Activated CD4-positive, alpha-beta T cell treated with anti-CD3 and anti-CD28 coated beads, Interleukin-2, amount 10 ng/mL, durations not matched to agents 24 days and 14 days (primary cell): ENCODE results near the gene SPPL2C. TPM values are rescaled to one million over a fixed set of nuclear protein-coding genes. Genes with fewer than 3 reads are reported as not detected.
A peak's percentile ranks its signal among the peaks of the same experiment; 100 is the strongest.
"Not testable (repeated sequence)": the region's sequence is repeated elsewhere in the genome, so short reads cannot be mapped to it uniquely, and the experiment has no call there.

ENCODE experiments used
- DNase-seq: peaks from one replicate; pipeline ENCODE4 v3.0.0; 2022
- H3K27ac Mint-ChIP-seq: one replicate; pipeline ENCODE4 v1.8.0; 2022; ENCODE audit warnings: mild to moderate bottlenecking, mixed read lengths
- H3K27me3 Mint-ChIP-seq: one replicate; pipeline ENCODE4 v1.8.0; 2022; ENCODE audit warnings: mixed read lengths
- H3K36me3 Mint-ChIP-seq: one replicate; pipeline ENCODE4 v1.8.0; 2022; ENCODE audit warnings: low read depth, mild to moderate bottlenecking, mixed read lengths
- H3K4me1 Mint-ChIP-seq: one replicate; pipeline ENCODE4 v1.8.0; 2021; ENCODE audit warnings: mixed read lengths
- H3K4me3 Mint-ChIP-seq: one replicate; pipeline ENCODE4 v1.8.0; 2022; ENCODE audit warnings: mild to moderate bottlenecking, moderate library complexity, mixed read lengths
- H3K9me3 Mint-ChIP-seq: one replicate; pipeline ENCODE4 v1.8.0; 2021; ENCODE audit warnings: mixed read lengths
- intact Hi-C: fragments of 100-400 bp; cut with micrococcal nuclease; formaldehyde crosslinking; loops from one replicate; pipeline ENCODE4 v1.15.1; 2023
- total RNA-seq: library from RNA; stranded (reverse); gene quantifications from 2 replicates; pipeline ENCODE4 v1.2.3, GENCODE V29; 2022

SPPL2C gene
- total RNA-seq, 1 donor from 2014 or later: not detected

GRCh38 chr17:45850011-45850410, 5.3 kb downstream of the SPPL2C start:
- H3K4me3 Mint-ChIP-seq: no peak overlapping the region

GRCh38 chr17:45850468-45850867, 5.8 kb downstream of the SPPL2C start:
- Mint-ChIP-seq H3K27me3 (peaks cover 11% of the 10 kb centered on the region), H3K36me3 (no peaks in the 10 kb centered on the region), H3K27ac (no peak overlapping the region), H3K9me3 (no peaks in the 10 kb centered on the region), H3K4me3 (no peak overlapping the region), H3K4me1 (peaks cover 4% of the 10 kb centered on the region)
- no peak for DNase-seq
- intact Hi-C loops: no loop called here

More at GRCh38 chr17:45850011-45850410, 5.3 kb downstream of the SPPL2C start:
- H3K27me3 Mint-ChIP-seq: peaks cover 11% of the 10 kb centered on the region
- intact Hi-C loops: no loop called here
- H3K9me3 Mint-ChIP-seq: no peaks in the 10 kb centered on the region
- DNase-seq: no peak
- H3K4me1 Mint-ChIP-seq: peaks cover 4% of the 10 kb centered on the region
- no peaks in the 10 kb centered on the region for H3K36me3 Mint-ChIP-seq
- no peak overlapping the region for H3K27ac Mint-ChIP-seq

- Mint-ChIP-seq H3K27ac (no peak overlapping the region), H3K36me3 (no peaks in the 10 kb centered on the region), H3K9me3 (no peaks in the 10 kb centered on the region), H3K4me1 (peaks cover 4% of the 10 kb centered on the region), H3K4me3 (no peak overlapping the region), H3K27me3 (peaks cover 13% of the 10 kb centered on the region)
- intact Hi-C loops: no loop called here
- DNase-seq: no peak
These were observed 6.3 kb downstream of the SPPL2C start for GRCh38 chr17:45851022-45851421.

GRCh38 chr17:45851464-45851863, 6.8 kb downstream of the SPPL2C start:
- Mint-ChIP-seq H3K36me3 (no peaks in the 10 kb centered on the region), H3K27ac (no peak overlapping the region), H3K27me3 (peaks cover 13% of the 10 kb centered on the region), H3K4me3 (no peak overlapping the region), H3K9me3 (no peaks in the 10 kb centered on the region), H3K4me1 (peaks cover 4% of the 10 kb centered on the region)
- intact Hi-C loops: no loop called here
- DNase-seq: no peak

GRCh38 chr17:45851873-45852272, 7.2 kb downstream of the SPPL2C start:
- Mint-ChIP-seq H3K27ac (no peak overlapping the region), H3K9me3 (no peaks in the 10 kb centered on the region), H3K4me3 (no peak overlapping the region), H3K36me3 (no peaks in the 10 kb centered on the region), H3K27me3 (peaks cover 13% of the 10 kb centered on the region), H3K4me1 (peaks cover 4% of the 10 kb centered on the region)
- no peak for DNase-seq
- intact Hi-C loops: no loop called here

GRCh38 chr17:45852535-45853297, 8.0 kb downstream of the SPPL2C start:
- no peaks in the 10 kb centered on the region for H3K36me3 Mint-ChIP-seq
- DNase-seq: peak; percentile 87
- intact Hi-C loops: no loop called here
- H3K4me1 Mint-ChIP-seq: peaks cover 4% of the 10 kb centered on the region
- H3K27me3 Mint-ChIP-seq: peaks cover 13% of the 10 kb centered on the region
- no peaks in the 10 kb centered on the region for H3K9me3 Mint-ChIP-seq
- H3K4me3 Mint-ChIP-seq: no peak overlapping the region
- no peak overlapping the region for H3K27ac Mint-ChIP-seq

- Mint-ChIP-seq H3K27me3 (peaks cover 15% of the 10 kb centered on the region), H3K27ac (no peak overlapping the region), H3K36me3 (no peaks in the 10 kb centered on the region), H3K9me3 (no peaks in the 10 kb centered on the region), H3K4me3 (no peak overlapping the region), H3K4me1 (peaks cover 4% of the 10 kb centered on the region)
- intact Hi-C loops: no loop called here
- DNase-seq: no peak
These were observed 9.5 kb downstream of the SPPL2C start for GRCh38 chr17:45854209-45854608.

- H3K36me3 Mint-ChIP-seq: no peaks in the 10 kb centered on the region
- no peak overlapping the region for H3K4me3 Mint-ChIP-seq
- H3K27ac Mint-ChIP-seq: no peak overlapping the region
- DNase-seq: no peak
- H3K27me3 Mint-ChIP-seq: peaks cover 19% of the 10 kb centered on the region
- peaks cover 4% of the 10 kb centered on the region for H3K4me1 Mint-ChIP-seq
- intact Hi-C loops: no loop called here
- no peaks in the 10 kb centered on the region for H3K9me3 Mint-ChIP-seq
These were observed 11.1 kb downstream of the SPPL2C start for GRCh38 chr17:45855691-45856336.

- H3K27ac Mint-ChIP-seq: no peak overlapping the region
- peaks cover 12% of the 10 kb centered on the region for H3K27me3 Mint-ChIP-seq
- intact Hi-C loops: no loop called here
- H3K4me3 Mint-ChIP-seq: no peak overlapping the region
- DNase-seq: no peak
- no peaks in the 10 kb centered on the region for H3K36me3 Mint-ChIP-seq
- no peaks in the 10 kb centered on the region for H3K4me1 Mint-ChIP-seq
- H3K9me3 Mint-ChIP-seq: no peaks in the 10 kb centered on the region
These were observed 13.5 kb downstream of the SPPL2C start for GRCh38 chr17:45857977-45858708.

- DNase-seq: no peak
- Mint-ChIP-seq H3K27me3 (peaks cover 17% of the 10 kb centered on the region), H3K27ac (no peak overlapping the region), H3K4me1 (peaks cover 8% of the 10 kb centered on the region), H3K36me3 (no peaks in the 10 kb centered on the region), H3K9me3 (no peaks in the 10 kb centered on the region), H3K4me3 (no peak overlapping the region)
- intact Hi-C loops: no loop called here
These were observed 16.5 kb downstream of the SPPL2C start for GRCh38 chr17:45861165-45861564.

GRCh38 chr17:45862127-45862526, 17.4 kb downstream of the SPPL2C start:
- H3K36me3 Mint-ChIP-seq, intact Hi-C loops, H3K9me3 Mint-ChIP-seq, H3K27ac Mint-ChIP-seq, DNase-seq, H3K4me3 Mint-ChIP-seq, H3K4me1 Mint-ChIP-seq: not testable (repeated sequence)
- H3K27me3 Mint-ChIP-seq: peaks cover 19% of the 10 kb centered on the region

GRCh38 chr17:45863857-45864654, 19.4 kb downstream of the SPPL2C start:
- intact Hi-C loops: no loop called here
- peaks cover 10% of the 10 kb centered on the region for H3K4me1 Mint-ChIP-seq
- H3K27me3 Mint-ChIP-seq: peaks cover 17% of the 10 kb centered on the region

GRCh38 chr17:45867171-45867570, 22.5 kb downstream of the SPPL2C start:
- Mint-ChIP-seq H3K4me1 (peaks cover 20% of the 10 kb centered on the region), H3K9me3 (no peaks in the 10 kb centered on the region), H3K27ac (no peak overlapping the region), H3K36me3 (no peaks in the 10 kb centered on the region), H3K27me3 (peaks cover 14% of the 10 kb centered on the region), H3K4me3 (no peak overlapping the region)
- no peak for DNase-seq
- intact Hi-C loops: no loop called here

More at GRCh38 chr17:45863857-45864654, 19.4 kb downstream of the SPPL2C start:
- peak; percentile 61 for DNase-seq
- Mint-ChIP-seq H3K36me3 (no peaks in the 10 kb centered on the region), H3K27ac (no peak overlapping the region), H3K9me3 (no peaks in the 10 kb centered on the region), H3K4me3 (no peak overlapping the region)
